ENCODE data around the gene RASSF3.
A peak's percentile ranks its signal among the peaks of the same experiment; 100 is the strongest.
"Not testable (repeated sequence)": the region's sequence is repeated elsewhere in the genome, so short reads cannot be mapped to it uniquely, and the experiment has no call there.

RASSF3 gene

GRCh38 chr12:64634508-64635092 is 24.3 kb downstream of the RASSF3 start:
- no peak for DNase-seq

DNA sequence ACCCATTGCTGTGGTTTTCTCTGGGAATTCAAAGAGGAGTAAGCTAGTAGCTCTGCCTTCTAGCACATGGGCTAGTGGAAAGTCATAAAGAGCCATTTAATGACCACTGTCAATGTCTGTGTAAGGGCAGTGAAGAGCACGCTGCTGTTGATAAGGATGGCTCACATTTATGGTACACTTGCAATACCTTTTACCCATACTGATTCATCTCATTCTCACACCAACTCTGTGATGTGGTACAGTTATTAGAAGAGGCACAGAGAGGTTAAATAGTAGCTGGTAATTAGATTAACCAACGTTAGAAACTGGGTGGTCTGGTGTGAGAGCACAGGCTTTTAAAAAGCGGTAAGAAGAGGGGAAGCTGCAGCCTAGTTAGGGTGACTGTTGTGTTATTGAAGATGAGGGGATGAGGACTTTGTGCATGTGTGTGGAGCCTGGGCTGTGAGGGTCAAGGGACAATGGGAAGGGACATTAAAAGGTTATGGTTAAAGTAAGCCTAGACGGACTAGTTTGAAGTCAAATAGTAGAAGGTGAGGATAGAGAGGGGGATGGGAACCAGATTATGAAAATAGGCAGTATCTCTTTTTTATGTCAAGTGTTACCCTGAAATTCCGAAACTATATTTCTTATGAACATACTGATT is 25.2 kb downstream of the RASSF3 start:
- DNase-seq: no peak

GRCh38 chr12:64636856-64637255 is 26.6 kb downstream of the RASSF3 start:
- DNase-seq: no peak

GRCh38 chr12:64639466-64639865 is 29.2 kb downstream of the RASSF3 start:
- DNase-seq: no peak

GRCh38 chr12:64646318-64646717 is 36.0 kb downstream of the RASSF3 start:
- no peak for DNase-seq

DNA sequence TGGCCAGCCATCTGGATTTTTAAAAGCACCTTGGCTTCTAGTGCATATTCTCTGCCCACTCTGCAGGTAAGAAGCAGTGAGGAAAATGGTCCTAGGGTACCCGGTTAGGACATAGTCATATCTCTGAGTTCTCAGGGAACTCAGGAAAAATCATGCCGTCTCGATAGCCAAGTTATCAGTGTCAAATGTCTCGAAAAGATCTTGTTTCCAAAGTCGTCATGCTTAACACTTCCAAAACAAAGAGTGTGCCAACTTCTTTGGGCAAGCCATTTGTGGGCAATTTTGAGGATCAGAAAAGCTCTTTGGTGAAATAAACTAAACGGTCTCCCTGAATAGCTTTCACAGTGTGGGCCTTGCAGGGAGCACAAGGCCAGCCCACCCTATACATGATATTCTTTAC is 39.2 kb downstream of the RASSF3 start:
- no peak for DNase-seq

GRCh38 chr12:64650762-64651161 is 40.5 kb downstream of the RASSF3 start:
- DNase-seq: no peak

DNA sequence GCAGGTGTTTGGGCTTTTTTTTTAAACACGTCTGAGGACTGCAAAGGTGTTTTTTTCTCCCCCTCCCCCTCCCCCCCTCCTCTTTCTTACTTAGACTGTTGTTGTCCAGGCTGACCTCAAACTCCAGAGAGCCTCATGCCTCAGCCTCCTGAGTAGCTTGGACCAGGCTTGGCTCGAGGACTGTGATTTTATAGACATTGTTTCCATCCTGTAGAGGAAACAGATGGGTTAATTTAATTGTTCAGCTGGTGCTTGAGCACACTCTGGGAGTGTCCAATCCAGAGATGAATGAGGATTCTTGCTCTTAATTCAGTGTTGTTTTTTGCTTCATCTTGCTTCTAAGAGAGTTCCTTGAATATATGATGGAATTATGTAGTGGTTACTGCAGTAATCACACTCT is 42.1 kb downstream of the RASSF3 start:
- no peak for DNase-seq

- DNase-seq: no peak
Measured at GRCh38 chr12:64653123-64653522, 42.8 kb downstream of the RASSF3 start.

DNA sequence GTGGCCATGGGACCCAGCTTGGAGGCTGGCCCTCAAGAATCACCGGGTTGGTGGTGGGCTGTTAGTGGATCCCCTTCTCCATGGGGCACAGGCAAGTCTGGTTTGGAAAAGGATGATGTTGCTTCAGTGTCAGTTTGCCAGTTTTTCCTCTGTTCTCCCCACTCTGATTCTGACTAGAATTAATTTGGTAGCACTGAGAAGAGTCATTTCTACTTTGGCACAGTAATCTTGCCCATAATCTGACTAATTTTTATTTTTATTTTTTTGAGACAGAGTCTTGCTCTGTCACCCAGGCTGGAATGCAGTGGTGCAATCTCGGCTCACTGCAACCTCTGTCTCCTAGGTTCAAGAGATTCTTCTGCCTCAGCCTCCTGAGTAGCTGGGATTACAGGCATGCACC is 43.6 kb downstream of the RASSF3 start:
- not testable (repeated sequence) for DNase-seq

DNA sequence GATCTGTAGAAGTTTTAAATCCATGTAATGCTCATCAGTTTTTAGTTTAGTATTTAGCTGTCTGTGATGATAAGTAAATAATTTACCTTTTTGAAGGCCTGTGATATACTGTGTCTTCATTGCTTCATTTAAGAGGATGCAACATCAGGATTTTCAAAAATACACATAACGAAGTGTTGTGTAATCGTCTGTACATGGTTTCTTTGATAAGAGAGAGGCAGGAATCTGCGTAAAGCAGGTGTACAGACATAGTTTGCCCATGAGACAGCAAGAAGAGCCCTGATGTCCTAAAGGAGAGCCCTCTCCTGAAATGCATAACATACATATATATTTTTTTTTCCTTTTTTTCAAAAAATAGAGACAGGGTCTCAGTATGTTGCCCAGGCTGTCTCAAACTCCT is 44.8 kb downstream of the RASSF3 start:
- no peak for DNase-seq

DNA sequence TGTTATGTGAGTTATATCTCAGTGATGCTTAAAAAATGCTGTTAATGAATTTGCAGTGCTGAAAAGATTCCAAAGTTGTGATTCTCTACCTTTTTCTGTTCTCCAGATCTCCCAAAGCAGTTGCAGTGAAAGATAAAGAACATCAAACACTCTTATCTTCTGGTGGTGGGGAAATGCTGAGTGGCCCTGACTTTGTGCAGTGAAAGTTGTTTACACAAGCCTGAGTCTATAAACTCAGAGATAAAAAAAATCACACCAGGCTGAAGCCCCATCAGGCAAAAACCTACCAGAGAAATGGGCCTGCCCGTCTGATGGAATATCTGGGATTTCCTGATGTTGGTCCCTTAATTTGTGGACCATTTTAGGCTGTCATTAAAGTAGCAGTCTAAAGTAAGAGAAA is 46.1 kb downstream of the RASSF3 start:
- no peak for DNase-seq

- no peak for DNase-seq
Measured at GRCh38 chr12:64658892-64659481, 48.7 kb downstream of the RASSF3 start.

- DNase-seq: no peak
Measured at GRCh38 chr12:64660237-64661018, 50.1 kb downstream of the RASSF3 start.

DNA sequence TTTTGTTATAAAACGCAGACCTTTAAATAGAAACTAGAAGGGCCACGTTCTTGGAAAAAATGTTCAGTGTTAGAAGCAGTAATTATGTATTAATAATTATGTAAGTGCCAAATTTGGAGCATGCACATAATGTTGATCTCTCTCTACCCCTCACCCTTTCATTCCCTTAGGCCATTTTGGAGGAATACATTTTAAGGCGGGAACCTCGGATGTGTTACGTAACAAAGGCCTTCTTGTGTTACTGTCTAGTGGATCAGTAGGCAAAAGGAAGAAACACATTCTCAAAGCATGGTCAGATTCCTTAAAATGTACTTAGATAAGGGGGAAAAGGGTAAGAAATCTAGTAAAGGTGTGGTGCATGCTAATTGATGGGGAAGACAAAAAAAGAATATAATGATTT is 52.7 kb downstream of the RASSF3 start:
- no peak for DNase-seq

DNA sequence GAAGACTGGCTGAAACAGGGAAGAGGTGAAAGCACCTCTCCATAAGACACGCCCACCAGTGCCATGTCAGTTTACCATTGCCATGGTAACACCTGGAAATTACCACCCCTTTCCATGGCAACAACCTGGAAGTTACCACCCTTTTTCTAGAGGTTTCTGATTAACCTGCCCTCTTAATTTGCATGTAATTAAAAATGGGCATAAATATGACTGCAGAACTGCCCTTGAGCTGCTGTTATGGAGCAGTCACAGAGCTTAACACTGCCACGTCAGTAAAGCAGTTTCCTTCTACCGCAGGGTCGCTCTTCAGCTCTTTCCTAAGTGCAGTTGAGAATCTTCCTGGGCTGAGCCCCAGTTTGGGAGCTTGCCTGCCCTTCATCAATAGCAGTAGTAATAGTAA is 55.2 kb downstream of the RASSF3 start:
- no peak for DNase-seq

DNA sequence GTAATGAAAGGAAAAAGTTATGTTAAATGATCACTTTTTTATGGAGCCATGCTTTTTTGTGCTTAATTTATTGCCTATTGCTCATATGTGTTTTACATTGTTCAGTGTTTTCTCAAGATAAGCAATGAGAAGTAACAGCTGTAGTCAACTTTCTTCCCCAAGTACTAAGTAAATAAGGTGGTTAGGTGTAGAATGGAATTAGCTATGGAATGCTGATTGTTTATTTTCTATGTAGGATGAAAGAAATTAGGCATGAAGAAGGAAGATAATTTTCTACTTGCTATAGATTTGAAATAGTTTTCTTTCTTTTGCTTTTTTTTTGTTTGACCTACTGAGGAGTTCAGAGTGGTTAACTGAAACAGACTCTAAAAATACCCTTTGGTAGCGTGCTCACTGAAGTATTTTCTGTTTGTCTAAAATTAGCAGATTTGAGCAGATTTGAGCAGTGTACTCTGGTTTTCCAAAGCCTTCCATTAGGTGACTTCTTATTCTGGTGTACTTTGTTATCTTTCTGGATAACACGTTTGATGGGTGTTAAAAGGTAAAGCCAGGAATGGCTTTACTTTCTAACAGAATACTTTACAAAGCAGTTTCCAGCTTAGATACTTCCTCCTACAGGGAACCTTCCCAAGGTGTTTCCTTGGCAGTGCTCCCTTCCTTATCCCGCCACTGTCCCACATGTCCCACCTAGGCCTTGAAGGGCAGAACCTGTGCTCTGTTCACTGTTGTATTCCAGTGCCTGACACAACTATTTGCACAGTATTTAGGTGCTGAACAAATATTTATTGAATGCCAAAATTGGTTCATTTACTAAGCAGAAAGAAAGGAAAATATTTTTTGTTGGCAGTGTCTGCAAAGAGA is 56.0 kb downstream of the RASSF3 start:
- DNase-seq: no peak

DNA sequence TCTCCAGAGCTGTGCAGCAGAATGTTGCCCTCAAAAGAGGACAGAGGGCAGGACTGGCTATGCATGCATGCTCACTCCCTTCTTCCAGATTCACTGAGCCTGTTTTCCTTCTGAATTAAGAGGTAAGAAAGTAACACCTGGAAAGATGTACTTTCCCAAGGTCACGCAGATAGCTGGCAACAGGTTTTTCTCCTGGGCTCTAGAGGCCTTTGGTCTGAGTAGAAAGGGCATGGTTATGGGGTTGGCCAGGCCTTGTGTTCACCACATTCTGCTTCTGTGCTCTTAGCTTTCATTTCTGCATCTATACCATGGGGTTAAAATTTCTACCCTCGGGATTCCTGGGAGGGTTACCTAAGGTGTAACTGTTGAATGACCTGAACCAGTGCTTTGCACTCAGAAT is 57.5 kb downstream of the RASSF3 start:
- DNase-seq: no peak

- DNase-seq: peak; percentile 23
Measured at GRCh38 chr12:64669270-64669842, 59.1 kb downstream of the RASSF3 start.

DNA sequence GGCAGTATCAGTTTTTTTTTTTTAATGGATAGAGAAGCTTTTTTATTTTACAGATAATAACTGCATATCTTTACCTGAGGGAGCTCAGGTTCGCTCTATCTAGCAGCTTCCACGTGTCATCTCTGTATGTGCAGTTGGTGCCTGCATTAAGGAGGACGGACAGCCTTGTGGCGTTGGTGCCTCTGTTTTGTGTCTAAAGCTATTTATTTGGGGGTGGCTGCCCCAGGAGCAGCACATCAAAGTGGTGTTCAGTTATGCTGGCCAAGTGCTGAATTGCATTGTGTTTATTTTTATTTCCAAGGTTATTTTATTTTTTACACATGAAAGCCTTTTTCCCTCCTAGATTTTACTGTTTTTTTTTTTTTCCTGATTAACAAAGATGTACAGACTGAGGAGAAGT is 59.7 kb downstream of the RASSF3 start:
- DNase-seq: no peak

DNA sequence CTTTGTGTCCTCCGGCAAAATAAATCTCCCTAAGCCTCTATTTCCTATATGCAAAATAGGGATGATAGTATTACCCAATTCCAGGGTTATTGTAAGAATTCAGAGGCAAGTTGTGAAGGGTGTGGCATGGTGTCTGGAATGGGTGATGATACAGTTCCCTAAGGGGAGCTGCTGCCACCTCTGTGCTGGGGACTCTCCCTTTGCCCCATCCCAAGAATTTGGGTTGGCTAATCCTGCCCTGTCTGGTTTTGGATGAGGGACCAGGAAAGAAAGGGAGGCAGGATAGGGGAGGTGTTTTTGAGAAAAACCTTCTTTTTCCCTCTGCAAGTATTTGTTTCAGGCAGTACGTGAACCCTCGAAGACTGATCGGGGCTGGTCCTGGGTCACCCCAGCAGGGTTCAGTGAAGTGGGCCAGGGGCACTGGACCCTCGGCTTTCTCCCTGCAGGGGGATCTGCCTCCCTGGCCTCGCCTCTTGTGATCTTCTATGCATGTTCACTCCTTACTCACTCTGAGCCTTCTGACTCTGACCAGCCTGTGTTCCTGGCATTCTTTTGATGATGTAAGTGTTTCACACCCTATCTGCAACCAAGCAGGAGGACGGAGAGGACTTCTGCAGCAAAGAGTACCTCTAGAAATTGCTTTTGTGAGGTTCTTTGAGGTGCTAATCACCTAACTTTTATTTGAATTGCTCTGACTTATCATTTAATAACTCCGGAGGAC is 60.8 kb downstream of the RASSF3 start:
- no peak for DNase-seq

DNA sequence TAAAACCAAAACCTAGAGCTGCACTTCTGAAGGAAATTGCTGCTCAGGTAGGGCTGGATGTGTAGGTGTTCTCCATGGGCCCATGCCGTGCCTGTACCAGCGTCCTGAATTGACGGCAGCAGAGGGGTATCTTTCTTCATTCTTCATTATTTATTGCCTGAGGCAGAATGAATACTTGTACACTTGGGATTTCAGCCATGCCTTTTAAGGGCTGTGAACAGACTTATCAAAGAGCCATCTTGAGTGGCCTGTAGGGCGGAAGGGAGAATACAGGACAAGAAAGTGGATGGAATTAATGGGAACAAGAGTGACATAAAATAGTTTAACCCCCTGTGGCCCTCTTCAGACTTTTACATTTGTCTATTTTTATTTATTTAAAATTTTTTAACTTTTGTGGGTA is 61.4 kb downstream of the RASSF3 start:
- no peak for DNase-seq
